Smooth muscle cell (in vitro differentiated cells): ENCODE data around the gene RGL2. TPM values are rescaled to one million over a fixed set of nuclear protein-coding genes. Genes with fewer than 3 reads are reported as not detected.

Experiments
- DNase-seq: peaks from one replicate; lab custom pipeline; 2025; ENCODE audit not compliant: unreplicated experiment; lab: John Stamatoyannopoulos, UW
- H2AFZ ChIP-seq: fragments of 200-600 bp; sonication (generic); 2 replicates; pipeline ENCODE4 v1.6.0; 2016; ENCODE audit warnings: antibody characterized with exemption, low read depth, mild to moderate bottlenecking
- H3F3A ChIP-seq: fragments of 200-600 bp; sonication (generic); 2 replicates; pipeline ENCODE4 v1.6.0; 2017; ENCODE audit warnings: antibody characterized with exemption, low read depth
- H3K27ac ChIP-seq: fragments of 200-600 bp; sonication (generic); 2 replicates; pipeline ENCODE4 v1.5.1; 2016; ENCODE audit warnings: low read depth, mild to moderate bottlenecking
- H3K27me3 ChIP-seq: fragments of 200-600 bp; sonication (generic); 2 replicates; pipeline ENCODE4 v1.6.1; 2016; ENCODE audit warnings: low read depth, mild to moderate bottlenecking
- H3K36me3 ChIP-seq: fragments of 200-600 bp; sonication (generic); 2 replicates; pipeline ENCODE4 v1.5.1; 2016; ENCODE audit warnings: low read depth
- H3K4me1 ChIP-seq: fragments of 200-600 bp; sonication (generic); 2 replicates; pipeline ENCODE4 v1.5.1; 2016; ENCODE audit warnings: low read depth
- H3K4me2 ChIP-seq: fragments of 200-600 bp; sonication (generic); 2 replicates; pipeline ENCODE4 v1.6.0; 2016; ENCODE audit warnings: mild to moderate bottlenecking
- H3K4me3 ChIP-seq: fragments of 200-600 bp; sonication (generic); 2 replicates; pipeline ENCODE4 v1.5.1; 2016; ENCODE audit warnings: mild to moderate bottlenecking
- H3K79me2 ChIP-seq: fragments of 200-600 bp; sonication (generic); 2 replicates; pipeline ENCODE4 v1.6.0; 2016; ENCODE audit warnings: low read depth, mild to moderate bottlenecking
- H3K9ac ChIP-seq: fragments of 200-600 bp; sonication (generic); 2 replicates; pipeline ENCODE4 v1.6.0; 2016; ENCODE audit warnings: low read depth
- H3K9me3 ChIP-seq: fragments of 200-600 bp; sonication (generic); replicated peaks from 2 replicates; pipeline ENCODE4 v1.5.1; 2016; ENCODE audit warnings: low read depth
- H4K20me1 ChIP-seq: fragments of 200-600 bp; sonication (generic); 2 replicates; pipeline ENCODE4 v1.6.0; 2016; ENCODE audit warnings: low read depth
- WGBS: methylation state at CpG from one replicate; pipeline ENCODE4 v1.1.7; 2016; ENCODE audit warnings: low lambda C conversion rate; 5-methylcytosine and 5-hydroxymethylcytosine counted together
- polyA plus RNA-seq: library from polyadenylated mRNA; unstranded; fragments of >200 nt; fragmentation: Nextera tagmentation; extraction: Ambion mirVana; gene quantifications from 2 replicates; pipeline ENCODE4 v1.2.1, GENCODE V29; 2016
- total RNA-seq: library from RNA; depleted of rRNA; stranded (reverse); fragments of >200 nt; gene quantifications from 2 replicates; pipeline ENCODE4 v1.2.3, GENCODE V29; 2014
- TF ChIP-seq, protein P1 (sequence below): fragments of 200-600 bp; sonication (generic); IDR thresholded peaks from 2 replicates; pipeline ENCODE4 v1.5.1; 2017; ENCODE audit warnings: borderline replicate concordance, mild to moderate bottlenecking, antibody characterized with exemption; ENCODE audit not compliant: insufficient read depth, poor library complexity, severe bottlenecking

The RGL2 gene
- total and polyA plus RNA-seq, 2 experiments from 2014 or later: 21.8 to 58.7 TPM

DNA sequence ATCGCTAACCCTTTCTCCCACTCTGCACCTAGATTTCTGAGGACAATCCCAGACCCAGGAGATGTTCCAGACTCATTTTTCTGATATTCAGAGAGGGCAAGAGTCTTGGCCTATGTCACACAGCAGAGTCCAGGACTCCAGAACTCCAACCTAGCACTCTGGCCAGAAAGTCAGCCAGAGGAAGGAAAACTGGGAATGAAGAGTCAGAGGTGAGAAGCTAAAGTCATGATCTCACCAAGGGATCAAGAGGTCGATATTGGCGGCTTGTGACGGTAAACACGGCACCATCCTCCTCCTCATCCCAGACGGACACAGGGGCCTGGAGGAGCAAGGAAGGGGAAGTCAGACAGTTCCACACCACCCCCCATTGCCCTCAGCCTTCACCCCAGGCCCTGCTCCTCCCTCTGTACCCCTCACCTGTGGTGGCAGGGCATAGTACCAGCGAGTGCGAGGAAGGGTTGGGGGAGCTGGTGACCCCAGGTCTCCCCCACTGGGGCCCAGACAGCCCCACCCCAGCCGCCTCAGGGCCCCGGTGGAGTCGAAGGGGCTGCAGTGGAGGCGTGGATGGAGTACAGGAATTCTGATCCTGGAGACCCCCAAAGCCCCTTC lies 1.8 kb downstream of the RGL2 start:
- H3K4me3 ChIP-seq: peak overlapping the region; percentile 74

DNA sequence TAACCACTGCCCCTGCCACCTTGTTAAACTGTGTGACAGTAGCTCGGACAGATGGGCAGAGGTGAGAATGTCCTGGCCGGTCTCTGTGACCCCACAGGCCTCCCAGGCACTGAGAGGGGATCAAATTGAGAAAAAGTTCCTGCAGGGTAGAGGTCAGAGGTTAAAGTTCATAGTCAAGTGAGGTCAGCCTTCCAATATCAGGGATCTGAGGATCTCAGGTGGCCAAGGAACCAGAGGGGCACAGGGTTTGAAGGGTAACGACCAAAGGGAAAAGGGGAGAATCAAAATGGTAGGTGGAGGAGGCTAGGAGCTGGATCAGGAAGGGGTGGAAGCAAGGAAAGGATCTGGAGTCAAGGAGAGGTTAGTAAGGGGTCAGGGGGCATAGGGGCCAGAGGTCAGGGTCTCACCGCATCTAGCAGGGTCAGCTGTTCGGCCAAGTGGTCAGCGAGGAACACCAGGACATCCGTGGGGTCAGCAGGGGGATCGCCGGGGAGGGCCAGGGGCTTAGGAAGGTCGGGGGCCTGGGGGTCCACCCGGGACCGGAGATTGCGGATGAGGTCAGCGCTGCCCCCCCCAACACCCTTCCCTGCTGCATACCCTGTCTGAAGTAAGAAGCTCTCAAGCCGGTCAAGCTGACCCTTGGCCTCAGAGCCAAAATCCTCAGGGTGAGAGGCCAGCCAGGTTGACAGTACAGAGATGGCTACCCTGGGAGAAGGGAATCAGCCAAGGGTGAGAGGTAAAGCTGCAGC lies 2.9 kb downstream of the RGL2 start:
- Histone ChIP-seq H3K27ac (no peak overlapping the region), H3K4me2 (no peak overlapping the region), H2AFZ (no peak overlapping the region), H3K27me3 (no peaks in the 10 kb centered on the region), H3K9me3 (no peaks in the 10 kb centered on the region), H3K4me1 (peaks cover 9% of the 10 kb centered on the region), H4K20me1 (peaks cover 4% of the 10 kb centered on the region), H3F3A (peaks cover 18% of the 10 kb centered on the region), H3K4me3 (no peak overlapping the region), H3K79me2 (peaks cover 9% of the 10 kb centered on the region), H3K9ac (no peak overlapping the region), H3K36me3 (no peaks in the 10 kb centered on the region)
- no peak for DNase-seq
- 97% methylated on average over 11 of the region's 15 CpGs for WGBS
- TF ChIP-seq, protein P1, sequence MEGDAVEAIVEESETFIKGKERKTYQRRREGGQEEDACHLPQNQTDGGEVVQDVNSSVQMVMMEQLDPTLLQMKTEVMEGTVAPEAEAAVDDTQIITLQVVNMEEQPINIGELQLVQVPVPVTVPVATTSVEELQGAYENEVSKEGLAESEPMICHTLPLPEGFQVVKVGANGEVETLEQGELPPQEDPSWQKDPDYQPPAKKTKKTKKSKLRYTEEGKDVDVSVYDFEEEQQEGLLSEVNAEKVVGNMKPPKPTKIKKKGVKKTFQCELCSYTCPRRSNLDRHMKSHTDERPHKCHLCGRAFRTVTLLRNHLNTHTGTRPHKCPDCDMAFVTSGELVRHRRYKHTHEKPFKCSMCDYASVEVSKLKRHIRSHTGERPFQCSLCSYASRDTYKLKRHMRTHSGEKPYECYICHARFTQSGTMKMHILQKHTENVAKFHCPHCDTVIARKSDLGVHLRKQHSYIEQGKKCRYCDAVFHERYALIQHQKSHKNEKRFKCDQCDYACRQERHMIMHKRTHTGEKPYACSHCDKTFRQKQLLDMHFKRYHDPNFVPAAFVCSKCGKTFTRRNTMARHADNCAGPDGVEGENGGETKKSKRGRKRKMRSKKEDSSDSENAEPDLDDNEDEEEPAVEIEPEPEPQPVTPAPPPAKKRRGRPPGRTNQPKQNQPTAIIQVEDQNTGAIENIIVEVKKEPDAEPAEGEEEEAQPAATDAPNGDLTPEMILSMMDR: no peak

More for the DNA sequence above, 1.8 kb downstream of the RGL2 start:
- Histone ChIP-seq H3K79me2 (peaks cover 20% of the 10 kb centered on the region), H3K9me3 (no peaks in the 10 kb centered on the region), H2AFZ (no peak overlapping the region), H3K4me2 (peak overlapping the region; percentile 88), H3K27ac (peak overlapping the region; percentile 95), H3K27me3 (no peaks in the 10 kb centered on the region), H3K36me3 (no peaks in the 10 kb centered on the region), H3K4me1 (peaks cover 9% of the 10 kb centered on the region), H3K9ac (peak overlapping the region; percentile 95), H4K20me1 (peaks cover 13% of the 10 kb centered on the region), H3F3A (peaks cover 15% of the 10 kb centered on the region)
- DNase-seq: no peak
- TF ChIP-seq, protein P1: no peak
- 70% methylated on average over 12 of the region's 12 CpGs for WGBS

DNA sequence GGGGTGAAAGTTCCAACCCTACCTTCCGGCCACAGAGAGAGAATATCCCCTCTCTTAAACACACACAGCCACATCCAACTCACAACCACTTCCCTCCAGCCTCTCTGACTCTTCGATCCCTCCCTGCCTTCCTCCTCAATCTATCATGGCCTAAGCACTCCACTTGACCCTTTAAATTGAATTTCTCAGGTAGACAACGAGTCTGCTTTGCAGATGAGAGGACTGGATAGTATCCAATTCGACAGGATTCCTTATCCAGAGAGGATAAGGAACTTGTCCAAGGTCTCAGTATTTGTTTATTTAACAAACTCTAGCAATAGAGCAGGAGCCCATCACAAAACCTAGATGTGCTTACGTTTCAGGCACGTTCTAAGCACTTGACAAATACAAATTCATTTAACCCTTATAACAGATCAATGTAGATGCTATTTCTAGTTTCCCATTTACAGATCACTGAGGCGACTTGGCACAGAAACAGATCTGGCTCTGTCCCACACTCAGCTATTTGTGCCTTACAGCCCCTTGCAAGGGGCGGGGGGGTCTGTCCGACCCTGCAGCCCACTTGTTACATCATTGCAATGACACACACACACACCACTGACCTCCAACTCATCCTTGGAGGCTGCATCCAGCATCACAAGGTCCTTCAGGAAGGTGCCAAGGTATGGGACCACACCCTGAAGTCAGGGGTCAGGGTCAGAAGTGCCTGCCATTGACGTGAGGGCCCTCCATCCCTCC lies 4.5 kb downstream of the RGL2 start:
- TF ChIP-seq, protein P1: no peak
- no peak overlapping the region for H3K9ac ChIP-seq
- no peak overlapping the region for H2AFZ ChIP-seq
- no peaks in the 10 kb centered on the region for H4K20me1 ChIP-seq
- DNase-seq: no peak
- WGBS: 84% methylated on average over 9 of the region's 10 CpGs
- H3K79me2 ChIP-seq: peaks cover 11% of the 10 kb centered on the region
- no peaks in the 10 kb centered on the region for H3K36me3 ChIP-seq
- H3K27ac ChIP-seq: no peak overlapping the region
- no peaks in the 10 kb centered on the region for H3K9me3 ChIP-seq
- no peak overlapping the region for H3K4me2 ChIP-seq
- peaks cover 18% of the 10 kb centered on the region for H3F3A ChIP-seq
- no peaks in the 10 kb centered on the region for H3K27me3 ChIP-seq
- H3K4me3 ChIP-seq: no peak overlapping the region
- peaks cover 13% of the 10 kb centered on the region for H3K4me1 ChIP-seq
